Activated CD8-positive, alpha-beta memory T cell treated with anti-CD3 and anti-CD28 coated beads, Interleukin-2, amount 50 U/mL, for 1 hour (primary cell): ENCODE results near the gene STX18.
"Not testable (repeated sequence)": the region's sequence is repeated elsewhere in the genome, so short reads cannot be mapped to it uniquely, and the experiment has no call there.

ENCODE experiments used
- DNase-seq: peaks from one replicate; pipeline ENCODE4 v3.0.0-alpha.2; 2020; ENCODE audit errors: extremely low read depth

Gene STX18

GRCh38 chr4:4555916-4556315 lies 14.1 kb upstream of the STX18 start:
- DNase-seq, result no peak

GRCh38 chr4:4554234-4554633 lies 12.4 kb upstream of the STX18 start:
- no peak for DNase-seq

DNA sequence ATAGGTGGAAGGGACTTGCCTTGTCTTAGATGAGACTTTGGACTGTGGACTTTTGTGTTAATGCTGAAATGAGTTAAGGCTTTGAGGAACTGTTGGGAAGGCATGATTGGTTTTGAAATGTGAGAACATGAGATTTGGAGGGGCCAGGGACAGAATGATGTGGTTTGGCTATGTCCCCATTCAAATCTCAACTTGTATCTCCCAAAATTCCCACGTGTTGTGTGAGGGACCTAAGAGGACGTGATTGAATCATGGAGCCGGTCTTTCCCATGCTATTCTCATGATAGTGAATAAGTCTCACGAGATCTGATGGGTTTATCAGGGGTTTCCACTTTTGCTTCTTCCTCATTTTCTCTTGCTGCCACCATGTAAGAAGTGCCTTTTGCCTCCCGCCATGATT lies 10.2 kb upstream of the STX18 start:
- DNase-seq, result not testable (repeated sequence)

GRCh38 chr4:4550161-4550560 lies 8.3 kb upstream of the STX18 start:
- DNase-seq, result not testable (repeated sequence)

GRCh38 chr4:4549534-4549933 lies 7.7 kb upstream of the STX18 start:
- no peak for DNase-seq

DNA sequence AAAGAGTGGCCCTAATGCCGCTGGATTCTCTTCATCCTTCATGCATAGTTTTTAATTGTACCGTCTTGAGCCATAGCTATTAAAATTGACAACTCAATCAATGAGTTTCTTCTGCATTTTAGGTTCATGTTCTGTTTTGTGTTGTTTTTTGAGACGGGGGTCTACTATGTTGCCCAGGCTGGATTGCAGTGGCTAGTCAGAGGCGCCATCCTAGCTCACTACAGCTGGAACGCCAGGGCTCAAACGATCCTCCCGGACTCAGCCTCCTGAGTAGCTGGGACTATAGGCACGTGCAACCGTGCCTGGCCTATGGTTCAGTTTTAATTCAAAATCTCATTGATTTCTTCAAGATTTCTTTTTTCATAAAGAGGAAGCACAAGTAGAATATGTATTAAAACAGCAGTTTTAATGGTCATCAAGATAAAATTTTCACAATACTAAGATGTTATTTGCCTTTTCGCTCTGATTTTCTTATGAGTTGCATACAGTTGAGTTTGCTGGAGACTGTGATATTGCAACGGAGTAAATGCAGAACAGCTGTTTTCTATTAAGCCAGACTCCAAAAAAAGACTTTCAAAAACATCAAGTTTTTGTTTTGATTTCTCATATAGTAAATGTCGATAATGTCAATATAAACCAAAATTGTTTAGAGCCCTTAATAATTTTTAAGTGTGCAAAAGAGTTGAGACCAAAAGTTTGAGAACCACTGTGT lies 1.1 kb upstream of the STX18 start:
- no peak for DNase-seq

- no peak for DNase-seq
These were observed 712 bp downstream of the STX18 start for GRCh38 chr4:4541040-4541631.

DNA sequence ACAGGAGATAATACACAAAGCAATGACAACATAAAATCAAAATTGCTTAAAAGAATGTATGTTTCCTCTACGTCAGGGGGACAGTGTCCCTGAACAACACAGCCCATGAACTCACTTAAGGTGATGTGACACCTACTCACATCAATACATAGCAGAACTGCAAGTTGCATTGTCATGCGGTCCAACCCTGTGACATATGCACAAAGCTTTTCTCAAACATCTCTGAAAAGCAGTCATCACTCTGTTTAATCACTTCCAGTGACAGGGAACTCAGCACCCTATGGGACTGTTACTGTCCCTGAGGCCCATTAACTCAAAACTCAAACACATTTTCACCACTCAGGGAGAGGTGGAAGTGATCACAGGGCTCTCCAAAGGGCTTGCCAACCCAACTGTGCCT lies 2.4 kb downstream of the STX18 start:
- no peak for DNase-seq

DNA sequence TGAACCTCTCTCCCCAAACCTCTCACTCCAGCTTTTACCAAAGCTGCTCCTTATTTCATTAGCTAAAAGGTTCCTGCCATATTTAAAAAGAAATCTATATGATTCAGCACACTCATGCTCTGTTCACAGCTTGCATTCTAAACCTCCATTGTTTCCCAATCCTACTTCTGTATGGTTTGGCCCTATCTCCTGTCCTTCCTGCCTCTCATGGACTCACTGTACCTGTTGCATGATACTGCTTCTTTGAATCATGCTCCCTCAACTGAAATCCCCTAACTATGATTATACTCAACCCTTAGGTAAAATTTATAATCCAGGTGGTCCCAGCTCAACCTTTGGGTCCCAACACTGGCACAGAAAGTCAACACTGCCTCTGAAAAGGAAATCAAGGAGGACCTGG lies 6.3 kb downstream of the STX18 start:
- DNase-seq, result no peak

- DNase-seq, result no peak
These were observed 7.2 kb downstream of the STX18 start for GRCh38 chr4:4534515-4535145.

DNA sequence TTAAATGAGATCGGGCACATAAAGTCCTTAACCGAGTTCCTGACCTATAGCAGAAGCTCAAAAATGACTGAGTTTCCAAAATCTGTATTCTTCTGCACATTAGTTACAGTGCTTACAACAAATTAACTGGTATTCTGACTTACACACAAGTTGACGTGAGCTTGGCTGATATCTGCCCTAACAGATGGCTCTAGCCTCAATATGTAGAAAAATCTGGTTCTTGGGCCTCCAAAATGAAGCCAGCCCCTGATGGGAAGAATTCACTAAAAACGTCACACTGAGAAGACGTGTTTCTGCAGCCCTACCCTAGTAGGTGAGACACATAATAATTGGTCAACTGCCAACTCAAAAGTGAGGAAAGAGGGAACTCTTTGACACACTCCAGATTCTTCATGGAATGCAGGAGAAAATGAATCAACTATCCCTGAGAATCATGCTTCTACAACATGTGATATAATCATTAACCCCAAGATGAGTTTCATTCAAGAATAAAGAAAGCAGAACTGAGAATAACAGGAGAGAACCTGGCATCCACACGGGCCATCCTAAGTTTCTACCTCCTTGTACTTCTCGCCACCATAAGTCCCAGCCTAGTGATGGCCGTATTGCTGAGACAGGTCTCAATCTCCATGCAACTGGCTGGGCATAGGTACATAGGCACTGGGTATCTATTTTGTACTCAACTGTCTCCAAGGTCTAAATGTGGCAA lies 8.2 kb downstream of the STX18 start:
- no peak for DNase-seq

DNA sequence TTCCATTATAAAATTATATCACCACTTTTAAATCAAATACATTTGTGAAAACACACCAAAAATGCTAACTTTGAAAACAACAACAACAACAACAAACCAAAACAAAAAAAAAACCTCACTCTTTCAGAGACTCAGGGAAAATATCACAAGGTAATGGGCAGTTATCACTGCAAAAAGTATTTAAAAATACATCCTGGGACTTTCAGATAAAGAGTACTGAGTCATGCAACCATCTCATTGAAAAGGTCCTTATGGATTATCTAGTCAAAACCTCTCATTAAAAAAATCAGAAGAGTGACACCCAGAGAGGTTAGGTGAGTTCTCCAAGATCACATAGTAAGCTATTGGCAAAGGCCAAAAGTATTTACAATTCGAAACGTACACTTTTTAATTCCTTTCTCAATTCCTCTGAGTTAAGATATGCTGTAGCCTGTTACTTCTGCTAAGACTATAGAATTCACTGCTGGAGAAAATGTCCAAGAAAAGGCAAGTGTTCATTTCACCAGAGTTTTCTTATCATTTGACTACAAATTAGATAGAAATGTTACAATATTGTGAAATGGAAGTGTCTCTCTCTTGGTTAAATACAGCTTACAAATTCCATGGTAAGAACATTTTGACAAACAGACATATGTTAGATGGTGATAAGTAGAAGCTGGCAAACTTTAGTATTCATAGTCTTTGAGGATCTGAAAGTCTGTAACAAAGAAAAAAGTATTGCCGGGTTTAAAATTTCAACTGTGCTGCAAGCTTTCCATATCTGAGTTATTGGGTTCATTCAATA lies 9.3 kb downstream of the STX18 start:
- no peak for DNase-seq

GRCh38 chr4:4529392-4529791 lies 12.5 kb downstream of the STX18 start:
- DNase-seq, result no peak

DNA sequence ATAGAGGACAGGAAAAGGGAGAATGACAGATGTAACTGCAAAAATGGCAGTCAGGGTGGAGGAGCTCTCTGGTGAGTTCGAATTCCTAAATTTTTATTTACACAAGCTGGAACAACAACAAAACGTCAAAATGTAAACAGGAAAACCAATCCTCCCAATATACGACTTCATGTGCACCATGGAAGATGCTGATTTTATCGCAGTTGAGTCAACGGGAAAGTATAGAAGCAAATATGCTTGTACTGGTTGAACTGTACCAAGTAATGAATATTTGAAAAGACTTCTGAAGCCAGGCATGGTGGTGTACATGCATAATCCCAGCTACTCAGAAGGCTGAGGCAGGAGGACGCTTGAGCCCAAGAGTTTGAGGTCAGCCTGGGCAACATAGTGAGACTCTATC lies 15.4 kb downstream of the STX18 start:
- DNase-seq, result no peak

GRCh38 chr4:4524364-4524763 lies 17.5 kb downstream of the STX18 start:
- no peak for DNase-seq

DNA sequence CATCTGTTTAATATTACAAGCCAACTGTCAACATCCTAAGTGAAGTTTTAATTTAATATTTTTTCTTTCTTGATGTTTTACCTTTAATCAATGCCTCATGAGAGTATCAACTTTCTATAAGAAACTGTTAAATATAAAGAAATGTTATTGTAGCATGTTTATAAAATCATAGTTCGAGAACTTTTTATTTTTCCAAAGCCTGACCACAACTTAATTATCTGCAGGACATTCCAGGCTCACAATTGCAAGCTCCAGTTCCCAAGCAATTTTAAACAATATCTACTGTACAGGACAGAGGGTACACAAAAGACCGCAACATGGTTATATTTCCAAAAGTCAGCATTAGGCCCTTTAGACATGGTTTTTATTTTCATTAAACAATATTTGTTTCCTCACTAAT lies 20.1 kb downstream of the STX18 start:
- DNase-seq, result no peak

DNA sequence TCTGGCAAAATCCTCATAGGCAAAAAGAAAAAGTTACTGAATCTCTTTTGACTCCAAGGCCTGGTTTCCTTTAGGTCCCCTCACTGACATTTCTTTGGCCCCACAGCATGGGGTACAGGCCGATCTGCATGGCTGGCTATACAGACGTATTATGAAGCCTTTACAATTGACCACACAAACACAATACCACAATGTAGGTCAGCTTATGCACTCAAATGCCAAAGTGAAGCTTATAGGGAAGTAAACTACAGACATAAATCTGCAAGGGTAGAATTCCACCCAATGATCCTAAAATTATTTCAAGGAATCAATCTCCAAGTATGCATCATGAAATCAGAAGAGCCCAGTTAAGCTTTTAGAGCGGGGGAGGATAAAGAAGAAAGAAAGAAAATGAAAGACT lies 20.7 kb downstream of the STX18 start:
- no peak for DNase-seq

- no peak for DNase-seq
These were observed 22.5 kb downstream of the STX18 start for GRCh38 chr4:4519297-4519894.

DNA sequence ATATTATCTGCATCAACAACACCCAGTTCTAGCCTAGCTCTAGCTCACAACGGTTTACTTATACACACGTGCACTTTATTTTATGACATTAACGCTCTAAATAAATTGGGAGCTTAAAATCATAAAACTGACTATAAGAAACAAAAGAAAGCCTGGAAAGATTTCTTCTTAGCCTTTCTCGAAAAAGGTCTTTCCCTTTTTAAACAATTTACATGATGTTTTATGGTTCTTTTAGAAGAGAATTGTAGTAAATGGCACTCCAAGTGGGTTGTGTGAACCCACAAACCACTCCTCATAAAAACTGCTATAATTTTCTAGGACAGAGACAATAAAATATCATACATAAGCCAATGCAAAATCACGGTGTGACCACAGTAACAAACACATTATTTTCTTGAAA lies 23.1 kb downstream of the STX18 start:
- DNase-seq, result no peak

DNA sequence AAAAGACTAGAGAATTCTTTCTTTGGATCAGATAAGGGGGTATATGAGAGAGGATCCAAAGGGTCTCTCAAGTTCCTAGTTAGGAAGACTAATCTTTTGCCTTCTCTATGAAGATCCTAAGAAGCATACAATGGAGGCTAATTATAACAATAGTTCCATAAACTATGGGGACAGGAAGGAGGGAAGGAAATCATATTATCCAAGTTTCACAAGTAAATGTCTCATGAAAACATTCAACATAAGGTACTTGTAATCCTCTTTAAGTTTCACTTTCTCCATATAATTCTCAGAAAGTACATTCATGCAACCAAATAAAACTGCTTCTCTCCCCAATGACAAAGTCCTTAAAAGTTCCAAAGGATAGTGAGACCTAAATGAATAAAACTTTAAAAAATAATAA lies 27.1 kb downstream of the STX18 start:
- DNase-seq, result no peak

DNA sequence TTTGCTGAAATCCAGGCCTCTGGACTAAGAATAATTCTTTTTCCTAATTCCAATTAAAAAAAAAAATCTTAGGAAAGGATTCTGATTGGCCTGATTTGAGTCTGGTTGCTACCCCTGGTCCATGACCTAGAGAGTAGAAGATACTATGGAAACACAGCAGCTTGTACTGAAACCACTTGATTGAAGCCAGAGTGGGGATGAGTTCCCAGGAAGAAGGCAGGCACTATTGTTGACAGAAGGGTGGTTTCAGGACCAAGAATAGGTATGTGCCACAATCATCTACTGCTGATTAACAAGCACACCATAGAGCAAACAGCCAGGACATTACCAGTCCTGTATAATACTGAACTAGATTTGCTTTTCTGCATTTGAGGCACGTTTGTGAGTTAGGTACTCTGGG lies 29.6 kb downstream of the STX18 start:
- no peak for DNase-seq

DNA sequence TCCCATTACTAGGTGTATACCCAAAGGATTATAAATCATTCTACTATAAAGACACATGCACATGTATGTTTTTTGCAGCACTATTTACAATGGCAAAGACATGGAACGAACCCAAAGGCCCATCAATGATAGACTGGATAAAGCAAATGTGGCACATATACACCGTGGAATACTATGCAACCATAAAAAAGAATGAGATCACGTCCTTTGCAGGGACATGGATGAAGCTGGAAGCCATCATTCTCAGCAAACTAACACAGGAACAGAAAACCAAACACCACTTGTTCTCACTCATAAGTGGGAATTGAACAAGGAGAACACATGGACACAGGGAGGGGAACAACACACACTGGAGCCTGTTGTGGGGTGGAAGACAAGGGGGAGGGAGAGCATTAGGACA lies 31.2 kb downstream of the STX18 start:
- DNase-seq, result not testable (repeated sequence)
